HCT116 (cell line): ENCODE results near the gene PSMC3IP. TPM values are rescaled to one million over a fixed set of nuclear protein-coding genes. Genes with fewer than 3 reads are reported as not detected.

ENCODE experiments used
- ATAC-seq: fragments of 200-7000 bp; cut with Tn5 transposase; 2 replicates; pipeline ENCODE4 v1.9.1; 2020; ENCODE audit warnings: mild to moderate bottlenecking, moderate library complexity
- BruUV-seq: library from RNA; stranded (reverse); fragments of 400-500 nt; replicated peaks from 2 replicates; lab custom pipeline; 2021; lab: Mats Ljungman, UMichigan
- CTCF ChIA-PET: fragments of 300-600 bp; sonication (Branson Sonifier 250); formaldehyde crosslinking; loops from one replicate; lab custom pipeline; 2021; ENCODE audit warnings: antibody characterized with exemption; lab: Charles Lee
- POLR2A ChIA-PET: fragments of 300-600, 350-600 bp; sonication (Branson Sonifier 250); formaldehyde crosslinking; loops from one replicate; lab custom pipeline; 2021; ENCODE audit warnings: antibody characterized with exemption; lab: Charles Lee
- RAD21 ChIA-PET, 2 experiments: fragments of 300-600 bp; sonication (Branson Sonifier 250); formaldehyde crosslinking; loops; one replicate each; lab custom pipeline; 2023; ENCODE audit warnings: low total read pairs in 2 of 2; ENCODE audit not compliant: uncharacterized antibody in 2 of 2, unreplicated experiment in 2 of 2, low non-redundant PET in 1 of 2; lab: Charles Lee
- DNase-seq: peaks from one replicate; pipeline ENCODE4 v3.0.0-alpha.2; 2010; ENCODE audit warnings: low read depth, low spot score
- H2AFZ ChIP-seq: fragments of 200-600 bp; shearing (Covaris generic), sonication (generic); 2 replicates; pipeline ENCODE4 v1.6.1; 2017; ENCODE audit warnings: low read depth, mixed run types, mixed read lengths, antibody characterized with exemption, low read length; ENCODE audit not compliant: poor library complexity, severe bottlenecking
- H3K27ac ChIP-seq: 2 replicates; pipeline ENCODE4 v1.5.1; 2012; ENCODE audit warnings: low read depth, low read length
- H3K27me3 ChIP-seq: fragments of 200-600 bp; sonication (generic); 2 replicates; pipeline ENCODE4 v1.6.1; 2016; ENCODE audit warnings: mixed run types, low read length, mixed read lengths; ENCODE audit not compliant: insufficient read depth
- H3K36me3 ChIP-seq, 2 experiments: fragments of 200-500 bp in 1 of 2; fragments of 200-600 bp in 1 of 2; sonication (Bioruptor generic) in 1 of 2; sonication (generic) in 1 of 2; 2 replicates each; pipeline versions ENCODE4 v1.5.1 to v1.6.1; 2014 to 2016; ENCODE audit warnings: low read length in 2 of 2, inconsistent platforms in 1 of 2, mixed read lengths in 1 of 2, mixed run types in 1 of 2; ENCODE audit not compliant: insufficient read depth in 2 of 2, control insufficient read depth in 1 of 2
- H3K4me1 ChIP-seq, 2 experiments: fragments of 200-600 bp in 1 of 2; sonication (generic) in 1 of 2; 2 replicates each; pipeline versions ENCODE4 v1.5.1 to v1.6.1; 2012 to 2017; ENCODE audit warnings: low read length in 2 of 2, inconsistent platforms in 1 of 2, mild to moderate bottlenecking in 1 of 2, mixed read lengths in 1 of 2, mixed run types in 1 of 2, moderate library complexity in 1 of 2; ENCODE audit not compliant: insufficient read depth in 2 of 2, control insufficient read depth in 1 of 2
- H3K4me2 ChIP-seq: fragments of 200-600 bp; sonication (generic); 2 replicates; pipeline ENCODE4 v1.6.1; 2017; ENCODE audit warnings: mixed run types, low read length, mixed read lengths
- H3K4me3 ChIP-seq, 2 experiments: fragments of 200-600 bp in 1 of 2; sonication (generic) in 1 of 2; replicated peaks in 1 of 2; 2 replicates each; pipeline ENCODE4 v1.5.1; 2011 to 2016; ENCODE audit warnings: low read length in 2 of 2, control low read depth in 1 of 2, low read depth in 1 of 2, mild to moderate bottlenecking in 1 of 2, mixed read lengths in 1 of 2, mixed run types in 1 of 2
- H3K79me2 ChIP-seq: fragments of 200-600 bp; sonication (generic); 2 replicates; pipeline ENCODE4 v1.6.1; 2017; ENCODE audit warnings: mild to moderate bottlenecking, mixed run types, low read length, moderate library complexity, mixed read lengths; ENCODE audit not compliant: insufficient read depth
- H3K9ac ChIP-seq: fragments of 200-600 bp; sonication (generic); 2 replicates; pipeline ENCODE4 v1.6.1; 2016; ENCODE audit warnings: low read length, mixed read lengths
- H3K9me2 ChIP-seq: fragments of 200-600 bp; sonication (generic), shearing (Covaris generic); 2 replicates; pipeline ENCODE4 v1.6.1; 2017; ENCODE audit warnings: mixed run types, mild to moderate bottlenecking, moderate library complexity; ENCODE audit not compliant: insufficient read depth
- H3K9me3 ChIP-seq, 2 experiments: fragments of 200-500 bp in 1 of 2; fragments of 200-600 bp in 1 of 2; sonication (Bioruptor generic) in 1 of 2; sonication (generic) in 1 of 2; 2 replicates each; pipeline ENCODE4 v1.6.1; 2014 to 2017; ENCODE audit warnings: low read length in 2 of 2, mixed read lengths in 2 of 2, inconsistent platforms in 1 of 2, low read depth in 1 of 2, mild to moderate bottlenecking in 1 of 2, mixed run types in 1 of 2, moderate library complexity in 1 of 2; ENCODE audit not compliant: control insufficient read depth in 1 of 2, insufficient read depth in 1 of 2
- H4K20me1 ChIP-seq: fragments of 200-600 bp; sonication (generic), shearing (Covaris generic); 2 replicates; pipeline ENCODE4 v1.6.1; 2017; ENCODE audit warnings: mixed run types, mild to moderate bottlenecking, moderate library complexity; ENCODE audit not compliant: insufficient read depth
- CBX3 ChIP-seq: IDR thresholded peaks from 2 replicates; pipeline ENCODE4 v1.6.1; 2012; ENCODE audit warnings: low read depth
- CEBPB ChIP-seq: IDR thresholded peaks from 2 replicates; pipeline ENCODE4 v1.6.1; 2012; ENCODE audit warnings: low read depth
- EGR1 ChIP-seq: IDR thresholded peaks from 2 replicates; pipeline ENCODE4 v1.6.1; 2012; ENCODE audit warnings: low read depth
- ELF1 ChIP-seq: IDR thresholded peaks from 2 replicates; pipeline ENCODE4 v1.6.1; 2012; ENCODE audit warnings: low read depth, borderline replicate concordance
- EZH2 ChIP-seq: fragments of 200-600 bp; sonication (generic); IDR thresholded peaks from 2 replicates; pipeline ENCODE4 v1.6.1; 2017; ENCODE audit warnings: antibody characterized with exemption, mixed run types
- EZH2phosphoT487 ChIP-seq: fragments of 200-600 bp; IDR thresholded peaks from 2 replicates; pipeline ENCODE4 v1.6.1; 2018; ENCODE audit warnings: antibody characterized with exemption, borderline replicate concordance
- FOSL1 ChIP-seq: IDR thresholded peaks from 2 replicates; pipeline ENCODE4 v1.6.1; 2012; ENCODE audit warnings: low read depth
- JUND ChIP-seq: IDR thresholded peaks from 2 replicates; pipeline ENCODE4 v1.6.1; 2012
- POLR2A ChIP-seq: IDR thresholded peaks from 2 replicates; pipeline ENCODE4 v1.7.0; 2011; ENCODE audit warnings: borderline replicate concordance; ENCODE audit not compliant: insufficient read depth, insufficient read length; ENCODE audit errors: extremely low read depth
- RAD21 ChIP-seq: IDR thresholded peaks from 2 replicates; pipeline ENCODE4 v1.6.1; 2012; ENCODE audit warnings: low read depth, mild to moderate bottlenecking
- SIN3A ChIP-seq: IDR thresholded peaks from 2 replicates; pipeline ENCODE4 v1.6.1; 2012; ENCODE audit warnings: low read depth
- SP1 ChIP-seq: IDR thresholded peaks from 2 replicates; pipeline ENCODE4 v1.6.1; 2012; ENCODE audit warnings: low read depth
- TCF7L2 ChIP-seq: IDR thresholded peaks from 2 replicates; pipeline ENCODE4 v1.7.0; 2011; ENCODE audit warnings: borderline replicate concordance, inconsistent platforms; ENCODE audit not compliant: insufficient read depth, insufficient read length; ENCODE audit errors: extremely low read depth
- YY1 ChIP-seq: IDR thresholded peaks from 2 replicates; pipeline ENCODE4 v1.6.1; 2011; ENCODE audit warnings: low read length, low read depth, moderate library complexity, mild to moderate bottlenecking; ENCODE audit not compliant: insufficient replicate concordance; ENCODE audit errors: extremely low read depth
- ZFX ChIP-seq: fragments of 450-650 bp; IDR thresholded peaks from 2 replicates; pipeline ENCODE4 v1.6.1; 2017
- intact Hi-C: fragments of 100-400 bp; cut with micrococcal nuclease; formaldehyde crosslinking; loops from 2 replicates; pipeline ENCODE4 v1.10.0; 2022
- total RNA-seq: library from RNA; stranded (reverse); gene quantifications from one replicate; pipeline ENCODE4 v1.2.1, GENCODE V29; 2021; ENCODE audit not compliant: unreplicated experiment
- TF ChIP-seq, protein P1 (sequence below): IDR thresholded peaks from 2 replicates; pipeline ENCODE4 v1.6.1; 2012
- TF ChIP-seq, protein P2 (sequence below): IDR thresholded peaks from 2 replicates; pipeline ENCODE4 v1.6.1; 2011; ENCODE audit warnings: mild to moderate bottlenecking, low read length, moderate library complexity; ENCODE audit not compliant: insufficient replicate concordance; ENCODE audit errors: extremely low read depth

PSMC3IP gene
- total RNA-seq, 1 experiment from 2014 or later: 24.3 TPM

DNA sequence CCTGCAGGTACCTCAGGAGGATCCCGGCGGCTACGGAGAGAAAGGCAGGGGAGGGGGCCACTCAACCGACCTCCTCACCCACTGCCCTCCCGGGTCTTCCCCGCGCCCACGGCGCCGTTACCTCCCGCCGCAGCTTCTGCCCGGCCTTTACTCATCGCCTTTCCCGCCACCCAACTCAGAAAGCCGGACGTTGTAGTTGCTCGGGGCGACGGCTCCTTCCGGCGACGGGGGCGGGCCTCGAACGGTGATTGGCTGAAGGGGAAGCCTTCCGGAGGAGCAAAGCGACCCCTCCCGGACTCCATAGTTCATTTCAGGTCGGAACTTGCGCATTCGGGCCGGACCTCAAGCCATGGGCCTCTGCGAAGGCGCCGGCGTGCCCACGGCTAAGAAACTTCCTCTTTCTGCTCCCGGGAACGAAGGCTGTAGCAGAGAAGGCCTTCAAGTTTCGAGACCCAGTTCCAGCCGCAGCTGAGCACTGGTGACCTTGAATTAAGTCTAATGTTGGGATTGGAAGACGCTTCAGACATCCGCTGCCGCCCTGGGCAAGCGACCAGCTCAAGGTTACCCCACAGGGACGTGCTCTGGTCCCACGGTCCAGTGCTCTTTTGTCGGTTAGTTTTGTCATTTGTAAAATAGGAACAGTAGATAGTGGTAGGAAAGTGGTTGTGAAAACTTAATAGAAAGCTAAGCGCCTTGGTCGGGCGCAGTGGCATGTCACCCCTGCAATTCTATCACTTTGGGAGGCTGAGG is at the start of gene PSMC3IP (continued):
- TF ChIP-seq JUND (no peak), SP1 (peak; percentile 87)

DNA sequence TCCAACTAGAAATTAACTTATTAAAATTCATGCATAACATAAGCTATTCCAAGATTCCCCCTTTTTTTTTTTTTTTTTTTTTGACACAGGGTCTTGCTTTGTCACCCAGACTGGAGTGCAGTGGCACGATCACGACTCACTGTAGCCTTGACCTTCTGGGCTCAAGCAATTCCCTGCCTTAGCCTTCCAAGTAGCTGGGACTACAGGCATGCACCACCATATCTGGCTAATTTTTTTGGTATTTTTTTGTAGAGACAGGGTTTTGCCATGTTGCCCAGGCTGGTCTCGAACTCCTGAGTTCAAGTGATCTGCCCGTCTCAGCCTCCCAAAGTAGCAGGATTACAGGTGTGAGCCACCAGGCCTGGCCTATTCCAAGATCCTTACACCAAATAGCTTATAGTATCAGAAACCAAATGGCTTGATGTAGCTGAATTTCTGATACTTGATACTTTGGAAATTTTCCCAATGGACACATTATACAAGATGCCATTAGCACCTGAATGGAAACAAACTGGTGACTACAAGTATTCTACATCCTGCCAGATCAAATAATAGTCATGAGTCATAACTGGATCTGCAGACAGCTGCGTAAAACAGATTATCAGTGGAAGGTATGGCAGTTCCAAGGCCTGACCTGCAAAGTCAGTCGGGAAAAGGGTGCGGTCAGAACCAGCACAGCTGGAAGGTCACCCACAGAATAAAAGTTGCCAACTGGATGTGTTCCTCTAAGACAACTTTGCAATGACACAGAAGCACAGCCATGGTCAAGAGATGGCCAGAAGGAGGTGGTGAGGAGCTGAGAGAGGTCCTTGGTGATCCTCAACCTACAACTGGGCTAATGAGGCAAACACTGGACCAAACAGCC is 46.4 kb upstream of the PSMC3IP start:
- Histone ChIP-seq H4K20me1 (no peaks in the 10 kb centered on the region), H3K9ac (no peak overlapping the region), H3K36me3 (no peaks in the 10 kb centered on the region), H2AFZ (no peak overlapping the region), H3K79me2 (no peaks in the 10 kb centered on the region), H3K4me2 (peak overlapping the region; percentile 59), H3K9me3 (no peaks in the 10 kb centered on the region), H3K9me2 (no peaks in the 10 kb centered on the region), H3K4me3 (peak overlapping the region in 1 of 2 experiments; percentile 13; a peak in 1 of 4 replicates), H3K4me1 (peaks cover 15 to 26% of the 10 kb centered on the region in 2 experiments), H3K27ac (peak overlapping the region; percentile 47), H3K27me3 (no peaks in the 10 kb centered on the region)
- ATAC-seq (peak; percentile 82), DNase-seq (peak; percentile 56)
- BruUV-seq: no TSS peak
- CTCF ChIA-PET: interaction anchor here (0.6 to 1.4 kb wide), 6 partner anchors 15 to 140 kb away, joined by 3 to 5 read pairs (median 4); partner anchors contain the start of genes PLEKHH3, RETREG3 and TUBG1
- POLR2A ChIA-PET: interaction anchor here (1.2 to 1.4 kb wide), 2 partner anchors 15 to 35 kb away, joined by 4 read pairs; partner anchors contain the start of genes RETREG3, TUBG1 and TUBG2
- RAD21 ChIA-PET: interaction anchor here (0.9 to 1.0 kb wide), 2 partner anchors 15 to 37 kb away, joined by 3 read pairs; partner anchors contain the start of genes RETREG3 (in 1 of the 2) and TUBG1 (in 1 of the 2)
- intact Hi-C loops: loop anchor here (5.0 kb wide), 2 partner anchors 33 to 53 kb away; partner anchors contain the start of genes PLEKHH3 and TUBG2
- TF ChIP-seq, protein P1, sequence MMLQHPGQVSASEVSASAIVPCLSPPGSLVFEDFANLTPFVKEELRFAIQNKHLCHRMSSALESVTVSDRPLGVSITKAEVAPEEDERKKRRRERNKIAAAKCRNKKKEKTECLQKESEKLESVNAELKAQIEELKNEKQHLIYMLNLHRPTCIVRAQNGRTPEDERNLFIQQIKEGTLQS: no peak
- TF ChIP-seq SIN3A (no peak; the same call in 1 of the 2 replicates), YY1 (no peak), CEBPB (peak; percentile 42; the same call in 1 of the 2 replicates), EGR1 (no peak), EZH2phosphoT487 (no peak), JUND (peak; percentile 77), FOSL1 (peak; percentile 72), ZFX (no peak), RAD21 (peak; percentile 48; the same call in 1 of the 2 replicates), POLR2A (no peak), TCF7L2 (peak; percentile 56), CBX3 (peak; percentile 71; the same call in 1 of the 2 replicates), EZH2 (no peak), ELF1 (no peak)
- TF ChIP-seq, protein P2, sequence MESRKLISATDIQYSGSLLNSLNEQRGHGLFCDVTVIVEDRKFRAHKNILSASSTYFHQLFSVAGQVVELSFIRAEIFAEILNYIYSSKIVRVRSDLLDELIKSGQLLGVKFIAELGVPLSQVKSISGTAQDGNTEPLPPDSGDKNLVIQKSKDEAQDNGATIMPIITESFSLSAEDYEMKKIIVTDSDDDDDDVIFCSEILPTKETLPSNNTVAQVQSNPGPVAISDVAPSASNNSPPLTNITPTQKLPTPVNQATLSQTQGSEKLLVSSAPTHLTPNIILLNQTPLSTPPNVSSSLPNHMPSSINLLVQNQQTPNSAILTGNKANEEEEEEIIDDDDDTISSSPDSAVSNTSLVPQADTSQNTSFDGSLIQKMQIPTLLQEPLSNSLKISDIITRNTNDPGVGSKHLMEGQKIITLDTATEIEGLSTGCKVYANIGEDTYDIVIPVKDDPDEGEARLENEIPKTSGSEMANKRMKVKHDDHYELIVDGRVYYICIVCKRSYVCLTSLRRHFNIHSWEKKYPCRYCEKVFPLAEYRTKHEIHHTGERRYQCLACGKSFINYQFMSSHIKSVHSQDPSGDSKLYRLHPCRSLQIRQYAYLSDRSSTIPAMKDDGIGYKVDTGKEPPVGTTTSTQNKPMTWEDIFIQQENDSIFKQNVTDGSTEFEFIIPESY: no peak
